Skeletal muscle tissue (tissue), 4 donors: Measurements from ENCODE around the gene KLB. TPM values are rescaled to one million over a fixed set of nuclear protein-coding genes. Genes with fewer than 3 reads are reported as not detected.

Source experiments
- H3K27ac ChIP-seq: one replicate; pipeline ENCODE4 v1.7.0; 2013; ENCODE audit warnings: mild to moderate bottlenecking, low read depth, low read length, inconsistent platforms
- H3K27me3 ChIP-seq, 3 donors: one replicate each; pipeline ENCODE4 v1.7.0; 2013; ENCODE audit warnings: low read length in 3 of 3; ENCODE audit not compliant: control insufficient read depth in 3 of 3, insufficient read depth in 3 of 3
- H3K36me3 ChIP-seq, 3 donors: one replicate each; pipeline ENCODE4 v1.7.0; 2013; ENCODE audit warnings: low read length in 3 of 3; ENCODE audit not compliant: control insufficient read depth in 3 of 3, insufficient read depth in 3 of 3
- H3K4me1 ChIP-seq, 3 donors: one replicate each; pipeline ENCODE4 v1.7.0; 2013; ENCODE audit warnings: low read length in 3 of 3, mild to moderate bottlenecking in 3 of 3; ENCODE audit not compliant: control insufficient read depth in 3 of 3, insufficient read depth in 3 of 3
- H3K4me3 ChIP-seq, 3 donors: one replicate each; pipeline ENCODE4 v1.7.0; 2013; ENCODE audit warnings: low read length in 3 of 3
- H3K9ac ChIP-seq, 3 donors: one replicate each; pipeline ENCODE4 v1.7.0; 2013; ENCODE audit warnings: low read length in 3 of 3, mild to moderate bottlenecking in 3 of 3, moderate library complexity in 2 of 3, low read depth in 1 of 3
- H3K9me3 ChIP-seq, 3 donors: one replicate each; pipeline ENCODE4 v1.7.0; 2013; ENCODE audit warnings: low read length in 3 of 3; ENCODE audit not compliant: control insufficient read depth in 3 of 3
- total RNA-seq: library from RNA; depleted of rRNA; stranded (reverse); fragments of >200 nt; gene quantifications from one replicate; pipeline ENCODE4 v1.2.3, GENCODE V29; 2014
- donor health status: Osteomylitis.

Gene KLB
- total RNA-seq, 1 donor from 2014 or later: 1.0 TPM

- H3K4me1 ChIP-seq: peaks cover 4 to 11% (median 4%) of the 10 kb centered on the region in 3 donors
- no peaks in the 10 kb centered on the region for H3K9me3 ChIP-seq
- peak overlapping the region in 1 of 3 donors; percentile 79 for H3K9ac ChIP-seq
- H3K27ac ChIP-seq: no peak overlapping the region
- peak overlapping the region; percentile 38 to 71 (median 49) for H3K4me3 ChIP-seq
- peaks cover 0 to 8% (median 0%) of the 10 kb centered on the region in 3 donors for H3K36me3 ChIP-seq
- no peaks in the 10 kb centered on the region for H3K27me3 ChIP-seq
Measured at GRCh38 chr4:39446483-39446841, 39.7 kb downstream of the KLB start.

- H3K4me1 ChIP-seq: peaks cover 4 to 11% (median 4%) of the 10 kb centered on the region in 3 donors
- H3K27ac ChIP-seq: no peak overlapping the region
- no peaks in the 10 kb centered on the region for H3K27me3 ChIP-seq
- H3K36me3 ChIP-seq: peaks cover 0 to 14% (median 0%) of the 10 kb centered on the region in 3 donors
- H3K9ac ChIP-seq: peak overlapping the region; percentile 34 to 79 (median 40)
- H3K4me3 ChIP-seq: peak overlapping the region; percentile 38 to 71 (median 49)
- H3K9me3 ChIP-seq: no peaks in the 10 kb centered on the region
Measured at GRCh38 chr4:39446842-39447573, 40.3 kb downstream of the KLB start.

- no peak overlapping the region for H3K27ac ChIP-seq
- peaks cover 4 to 11% (median 4%) of the 10 kb centered on the region in 3 donors for H3K4me1 ChIP-seq
- H3K9me3 ChIP-seq: no peaks in the 10 kb centered on the region
- H3K9ac ChIP-seq: no peak overlapping the region
- H3K4me3 ChIP-seq: no peak overlapping the region
- no peaks in the 10 kb centered on the region for H3K27me3 ChIP-seq
- H3K36me3 ChIP-seq: peaks cover 14 to 49% (median 30%) of the 10 kb centered on the region in 3 donors
Measured at GRCh38 chr4:39450618-39451017, 43.9 kb downstream of the KLB start.

GRCh38 chr4:39451423-39452023 lies 44.8 kb downstream of the KLB start:
- Histone ChIP-seq H3K9me3 (no peaks in the 10 kb centered on the region), H3K36me3 (peaks cover 19 to 58% (median 38%) of the 10 kb centered on the region in 3 donors), H3K4me3 (no peak overlapping the region), H3K9ac (no peak overlapping the region), H3K27ac (no peak overlapping the region), H3K4me1 (peaks cover 4 to 9% (median 4%) of the 10 kb centered on the region in 3 donors), H3K27me3 (no peaks in the 10 kb centered on the region)

GRCh38 chr4:39452153-39452859 lies 45.6 kb downstream of the KLB start:
- Histone ChIP-seq H3K4me3 (no peak overlapping the region), H3K36me3 (peaks cover 25 to 66% (median 45%) of the 10 kb centered on the region in 3 donors)

GRCh38 chr4:39452860-39453587 lies 46.3 kb downstream of the KLB start:
- H3K36me3 ChIP-seq: peaks cover 28 to 70% (median 49%) of the 10 kb centered on the region in 3 donors
- H3K27ac ChIP-seq: no peak overlapping the region
- no peaks in the 10 kb centered on the region for H3K27me3 ChIP-seq
- H3K9me3 ChIP-seq: no peaks in the 10 kb centered on the region
- H3K4me1 ChIP-seq: peaks cover 4 to 15% (median 14%) of the 10 kb centered on the region in 3 donors
- no peak overlapping the region for H3K4me3 ChIP-seq
- H3K9ac ChIP-seq: no peak overlapping the region

More at GRCh38 chr4:39452153-39452859, 45.6 kb downstream of the KLB start:
- H3K27ac ChIP-seq: no peak overlapping the region
- H3K9me3 ChIP-seq: no peaks in the 10 kb centered on the region
- H3K4me1 ChIP-seq: peaks cover 1 to 9% (median 7%) of the 10 kb centered on the region in 3 donors
- H3K27me3 ChIP-seq: no peaks in the 10 kb centered on the region
- H3K9ac ChIP-seq: no peak overlapping the region

GRCh38 chr4:39453738-39454137 lies 47.0 kb downstream of the KLB start:
- peaks cover 28 to 70% (median 49%) of the 10 kb centered on the region in 3 donors for H3K36me3 ChIP-seq
- H3K27ac ChIP-seq: no peak overlapping the region
- peaks cover 6 to 21% (median 15%) of the 10 kb centered on the region in 3 donors for H3K4me1 ChIP-seq

GRCh38 chr4:39455486-39455885 lies 48.8 kb downstream of the KLB start:
- Histone ChIP-seq H3K27ac (no peak overlapping the region), H3K4me3 (no peak overlapping the region), H3K36me3 (peaks cover 28 to 65% (median 49%) of the 10 kb centered on the region in 3 donors), H3K27me3 (no peaks in the 10 kb centered on the region), H3K9ac (no peak overlapping the region), H3K9me3 (no peaks in the 10 kb centered on the region), H3K4me1 (peaks cover 11 to 21% (median 21%) of the 10 kb centered on the region in 3 donors)

More at GRCh38 chr4:39453738-39454137, 47.0 kb downstream of the KLB start:
- H3K27me3 ChIP-seq: no peaks in the 10 kb centered on the region
- no peak overlapping the region for H3K9ac ChIP-seq
- H3K4me3 ChIP-seq: no peak overlapping the region
- no peaks in the 10 kb centered on the region for H3K9me3 ChIP-seq

GRCh38 chr4:39456946-39457763 lies 50.4 kb downstream of the KLB start:
- Histone ChIP-seq H3K36me3 (peaks cover 30 to 61% (median 57%) of the 10 kb centered on the region in 3 donors), H3K4me3 (peak overlapping the region in 2 of 3 donors; percentile 91 to 99), H3K27ac (peak overlapping the region; percentile 97), H3K4me1 (peaks cover 11 to 21% (median 21%) of the 10 kb centered on the region in 3 donors), H3K9me3 (no peaks in the 10 kb centered on the region), H3K9ac (peak overlapping the region; percentile 95 to 100 (median 98)), H3K27me3 (no peaks in the 10 kb centered on the region)
